Ishikawa (cell line): ENCODE results near the gene LCNL1.

Source experiments
- CREB1 ChIP-seq: IDR thresholded peaks from 2 replicates; pipeline ENCODE4 v1.6.1; 2012; ENCODE audit warnings: low read depth
- EP300 ChIP-seq: IDR thresholded peaks from 2 replicates; pipeline ENCODE4 v1.6.1; 2012; ENCODE audit warnings: borderline replicate concordance
- FOXM1 ChIP-seq: IDR thresholded peaks from 2 replicates; pipeline ENCODE4 v1.6.1; 2012; ENCODE audit warnings: low read depth, borderline replicate concordance
- NFIC ChIP-seq: IDR thresholded peaks from 2 replicates; pipeline ENCODE4 v1.6.1; 2012
- RAD21 ChIP-seq: IDR thresholded peaks from 2 replicates; pipeline ENCODE4 v1.6.1; 2012; ENCODE audit warnings: low read depth
- TAF1 ChIP-seq: IDR thresholded peaks from 2 replicates; pipeline ENCODE4 v1.6.1; 2012; ENCODE audit warnings: low read depth, mild to moderate bottlenecking
- TCF12 ChIP-seq: IDR thresholded peaks from 2 replicates; pipeline ENCODE4 v1.6.1; 2012; ENCODE audit warnings: low read depth
- YY1 ChIP-seq: IDR thresholded peaks from 2 replicates; pipeline ENCODE4 v1.6.1; 2012; ENCODE audit warnings: low read depth
- ZBTB7A ChIP-seq: IDR thresholded peaks from 2 replicates; pipeline ENCODE4 v1.6.1; 2012; ENCODE audit warnings: low read depth
- TF ChIP-seq, protein P1 (sequence below): IDR thresholded peaks from 2 replicates; pipeline ENCODE4 v1.6.1; 2012
- TF ChIP-seq, protein P2 (sequence below): IDR thresholded peaks from 2 replicates; pipeline ENCODE4 v1.6.1; 2012; ENCODE audit warnings: low read depth, mild to moderate bottlenecking

DNA sequence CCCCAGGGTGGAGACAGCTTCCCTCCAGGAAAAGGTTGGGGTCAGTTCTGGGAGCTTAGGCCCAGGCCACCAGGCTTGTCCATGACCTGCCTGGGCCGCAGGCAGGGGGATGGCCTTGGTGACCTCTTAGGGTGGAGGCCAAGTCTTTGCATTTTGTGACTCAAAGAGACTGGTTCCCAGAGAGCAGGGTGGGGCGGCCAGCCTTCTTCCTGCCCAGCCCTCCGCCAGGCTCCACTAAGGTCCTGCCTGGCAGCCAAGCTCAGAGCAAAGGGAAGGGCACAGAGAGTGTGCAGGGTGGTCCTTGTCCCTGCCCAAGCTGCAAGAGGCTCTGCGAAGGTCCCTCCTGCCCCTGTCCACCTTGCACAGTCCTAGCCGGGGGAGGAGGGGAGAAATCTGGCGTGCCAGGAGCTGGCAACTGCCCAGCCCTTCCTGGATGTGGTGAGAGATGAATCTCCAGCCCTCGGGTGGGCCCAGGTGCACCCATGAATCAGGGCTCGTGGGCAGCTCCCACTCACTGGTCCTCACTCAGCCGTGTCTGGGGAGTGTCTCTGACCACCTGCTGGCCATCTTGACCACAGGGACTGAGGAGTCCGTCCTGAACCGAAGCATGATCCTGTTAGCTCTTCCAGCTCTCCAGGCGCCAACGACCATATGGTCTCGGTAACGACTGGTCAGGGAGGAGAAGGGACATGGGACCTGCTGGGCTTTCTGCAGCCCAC is 7.8 kb upstream of the LCNL1 start:
- TF ChIP-seq TAF1 (no peak), FOXM1 (no peak), TCF12 (no peak), CREB1 (no peak), RAD21 (no peak), ZBTB7A (no peak), YY1 (no peak), EP300 (no peak), NFIC (no peak)
- TF ChIP-seq, protein P1, sequence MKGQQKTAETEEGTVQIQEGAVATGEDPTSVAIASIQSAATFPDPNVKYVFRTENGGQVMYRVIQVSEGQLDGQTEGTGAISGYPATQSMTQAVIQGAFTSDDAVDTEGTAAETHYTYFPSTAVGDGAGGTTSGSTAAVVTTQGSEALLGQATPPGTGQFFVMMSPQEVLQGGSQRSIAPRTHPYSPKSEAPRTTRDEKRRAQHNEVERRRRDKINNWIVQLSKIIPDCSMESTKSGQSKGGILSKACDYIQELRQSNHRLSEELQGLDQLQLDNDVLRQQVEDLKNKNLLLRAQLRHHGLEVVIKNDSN = no peak
- TF ChIP-seq, protein P2, sequence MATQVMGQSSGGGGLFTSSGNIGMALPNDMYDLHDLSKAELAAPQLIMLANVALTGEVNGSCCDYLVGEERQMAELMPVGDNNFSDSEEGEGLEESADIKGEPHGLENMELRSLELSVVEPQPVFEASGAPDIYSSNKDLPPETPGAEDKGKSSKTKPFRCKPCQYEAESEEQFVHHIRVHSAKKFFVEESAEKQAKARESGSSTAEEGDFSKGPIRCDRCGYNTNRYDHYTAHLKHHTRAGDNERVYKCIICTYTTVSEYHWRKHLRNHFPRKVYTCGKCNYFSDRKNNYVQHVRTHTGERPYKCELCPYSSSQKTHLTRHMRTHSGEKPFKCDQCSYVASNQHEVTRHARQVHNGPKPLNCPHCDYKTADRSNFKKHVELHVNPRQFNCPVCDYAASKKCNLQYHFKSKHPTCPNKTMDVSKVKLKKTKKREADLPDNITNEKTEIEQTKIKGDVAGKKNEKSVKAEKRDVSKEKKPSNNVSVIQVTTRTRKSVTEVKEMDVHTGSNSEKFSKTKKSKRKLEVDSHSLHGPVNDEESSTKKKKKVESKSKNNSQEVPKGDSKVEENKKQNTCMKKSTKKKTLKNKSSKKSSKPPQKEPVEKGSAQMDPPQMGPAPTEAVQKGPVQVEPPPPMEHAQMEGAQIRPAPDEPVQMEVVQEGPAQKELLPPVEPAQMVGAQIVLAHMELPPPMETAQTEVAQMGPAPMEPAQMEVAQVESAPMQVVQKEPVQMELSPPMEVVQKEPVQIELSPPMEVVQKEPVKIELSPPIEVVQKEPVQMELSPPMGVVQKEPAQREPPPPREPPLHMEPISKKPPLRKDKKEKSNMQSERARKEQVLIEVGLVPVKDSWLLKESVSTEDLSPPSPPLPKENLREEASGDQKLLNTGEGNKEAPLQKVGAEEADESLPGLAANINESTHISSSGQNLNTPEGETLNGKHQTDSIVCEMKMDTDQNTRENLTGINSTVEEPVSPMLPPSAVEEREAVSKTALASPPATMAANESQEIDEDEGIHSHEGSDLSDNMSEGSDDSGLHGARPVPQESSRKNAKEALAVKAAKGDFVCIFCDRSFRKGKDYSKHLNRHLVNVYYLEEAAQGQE = no peak
